Stimulated activated CD4-positive, alpha-beta T cell treated with anti-CD3 and anti-CD28 coated beads, Interleukin-1b, Interleukin-23, amount 100 ng/mL, for 48 hours (primary cell): ENCODE results near the gene DIPK1B.

ENCODE experiments used
- DNase-seq: peaks from one replicate; pipeline ENCODE4 v3.0.0-alpha.2; 2020

The DIPK1B gene

DNA sequence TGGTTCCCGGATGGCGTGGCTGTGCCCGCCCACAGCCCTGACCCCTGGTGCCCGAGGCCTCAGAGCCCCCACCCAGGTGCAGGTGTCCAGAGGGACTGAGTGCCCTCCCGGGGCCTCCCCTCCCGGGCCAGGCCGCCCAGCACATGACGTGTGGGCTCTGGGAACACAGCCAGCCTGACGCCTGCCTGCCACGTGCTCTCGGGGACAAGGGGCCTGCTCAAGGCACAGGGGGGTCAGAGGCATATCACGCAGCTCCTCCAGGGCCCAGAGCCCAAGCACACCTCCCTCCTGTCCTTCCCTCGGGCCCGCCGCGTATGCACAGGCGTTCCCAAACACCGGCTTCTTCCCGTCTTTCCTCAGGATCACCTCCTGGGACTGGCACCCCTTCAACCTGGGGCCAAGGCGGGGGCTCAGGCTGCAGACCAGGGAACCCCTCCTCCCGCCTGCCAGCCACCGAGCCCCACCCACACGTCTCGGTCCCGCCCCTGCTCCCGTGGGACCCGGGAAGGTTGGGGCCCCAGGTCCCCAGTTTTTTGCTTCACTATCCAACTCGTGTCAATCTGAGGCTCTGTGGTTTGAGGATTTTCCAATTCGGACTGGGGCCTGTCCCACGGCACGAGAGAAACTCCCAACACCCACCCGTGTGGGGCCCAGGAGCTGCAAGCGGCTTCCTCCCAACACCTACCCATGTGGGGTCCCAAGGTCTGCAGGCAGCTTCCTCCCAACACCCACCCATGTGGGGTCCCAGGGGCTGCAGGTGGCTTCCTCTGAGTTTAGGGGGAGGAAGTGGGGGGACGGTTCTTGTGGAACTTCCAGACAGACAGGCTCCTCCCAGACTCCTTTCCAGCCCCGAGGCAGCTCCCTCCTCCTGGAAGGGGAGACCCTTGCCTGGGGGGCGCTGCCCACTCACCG, 28.9 kb downstream of the DIPK1B start:
- DNase-seq, result no peak

DNA sequence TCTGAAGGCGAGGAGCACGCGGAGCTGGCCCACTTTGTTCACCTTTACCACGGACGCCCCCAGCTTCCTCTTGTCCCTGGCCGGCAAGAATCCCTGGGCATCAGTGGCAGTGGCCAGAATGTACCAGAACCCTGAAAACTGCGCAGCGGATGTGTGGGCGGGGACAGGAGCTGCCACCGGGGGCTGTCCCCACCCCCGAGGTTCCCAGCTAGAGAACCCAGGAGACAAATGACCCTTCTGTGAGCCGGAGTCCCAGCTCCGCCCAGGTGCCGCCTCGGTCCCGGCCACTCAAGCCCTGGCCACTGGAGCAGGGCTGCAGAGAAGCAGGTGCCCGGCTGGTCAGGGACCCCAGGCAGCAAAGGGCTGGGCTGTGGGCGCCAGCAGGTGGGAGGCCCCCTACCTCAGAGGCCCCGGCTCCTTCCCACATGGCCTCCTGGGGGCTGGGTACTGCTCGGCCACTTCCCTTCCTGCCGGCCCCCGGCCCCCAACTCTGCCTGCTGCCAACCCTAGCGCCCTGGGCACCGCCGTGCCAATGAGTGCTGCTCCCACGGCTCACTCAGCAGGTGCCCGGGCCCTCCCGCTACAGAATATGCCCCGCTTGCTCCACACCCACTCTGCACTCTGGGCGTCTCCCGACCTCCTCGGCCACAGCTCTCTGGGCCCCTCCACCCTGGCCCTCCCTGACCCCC, 29.7 kb downstream of the DIPK1B start:
- no peak for DNase-seq

DNA sequence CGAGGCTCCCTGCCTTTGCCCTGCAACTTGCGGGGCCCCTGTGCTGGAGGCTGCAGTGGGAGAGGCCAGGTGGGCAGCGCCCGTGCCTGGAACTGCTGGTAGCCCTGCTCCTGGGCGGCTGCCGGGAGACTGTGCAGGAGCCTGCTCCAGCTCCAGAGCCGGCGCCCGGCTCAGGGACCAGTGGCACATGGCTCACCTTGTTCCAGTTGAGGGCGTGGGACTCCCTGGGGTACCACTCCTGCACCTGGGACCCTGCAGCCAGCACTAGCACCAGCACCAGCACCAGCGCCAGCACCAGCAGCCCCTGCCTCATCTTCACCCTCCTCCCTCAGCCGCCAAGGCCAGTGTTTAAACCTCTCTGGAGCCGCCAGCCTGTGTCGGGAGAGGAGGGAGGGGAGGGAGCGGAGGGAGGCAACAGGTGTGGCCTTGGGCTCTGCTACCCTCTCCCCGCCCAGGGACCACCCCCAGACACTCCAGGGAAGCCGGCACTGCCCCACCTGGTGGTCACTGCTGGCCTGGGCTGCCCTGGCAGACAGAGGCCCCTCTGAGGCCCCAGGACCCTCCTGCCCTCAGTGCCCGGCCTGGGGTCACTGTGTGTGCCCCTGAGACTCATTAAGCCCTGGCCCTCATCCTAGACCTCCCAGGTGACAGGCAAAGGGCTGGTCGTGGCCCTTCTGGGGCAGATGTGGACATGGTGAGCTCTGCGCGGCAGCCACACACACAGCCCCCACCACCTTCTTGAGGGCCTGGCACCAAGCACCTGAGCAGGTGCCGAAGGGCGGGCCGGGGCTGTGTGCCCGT, 30.4 kb downstream of the DIPK1B start, which contains the start of gene LCN10:
Gene LCN10 (minus strand): TSS at position 350 of the 801 bp plus-strand sequence. CDS start 37 bp downstream, at position 313.
- no peak for DNase-seq

DNA sequence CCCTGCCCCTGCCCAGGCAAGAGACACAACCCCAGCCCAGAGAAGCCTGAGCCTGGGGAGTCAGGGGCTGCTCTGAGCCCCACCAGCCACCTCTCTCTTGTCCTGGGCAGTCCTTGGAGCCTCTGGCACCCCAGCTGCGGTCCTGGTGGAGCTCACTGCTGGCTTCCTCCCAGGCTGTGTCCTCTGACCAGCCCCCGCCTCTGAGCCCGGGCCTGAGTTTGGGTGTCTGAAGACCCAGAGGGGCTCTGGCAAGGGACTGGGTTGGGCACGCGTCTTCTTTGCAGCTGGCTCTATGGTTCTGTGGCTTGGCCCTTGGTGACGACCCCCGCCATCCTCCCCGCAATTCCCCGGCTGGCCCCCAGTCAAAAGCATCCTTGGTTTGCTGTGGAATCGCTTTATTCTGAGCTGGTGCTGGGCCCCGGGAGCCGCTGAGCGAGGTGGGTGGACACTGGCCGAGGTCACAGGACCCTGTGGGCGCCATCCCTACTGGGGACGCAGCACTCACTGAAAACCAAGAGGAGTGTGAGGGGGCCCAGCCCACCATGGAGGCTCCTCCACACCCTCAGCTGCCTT, 31.4 kb downstream of the DIPK1B start:
- no peak for DNase-seq

DNA sequence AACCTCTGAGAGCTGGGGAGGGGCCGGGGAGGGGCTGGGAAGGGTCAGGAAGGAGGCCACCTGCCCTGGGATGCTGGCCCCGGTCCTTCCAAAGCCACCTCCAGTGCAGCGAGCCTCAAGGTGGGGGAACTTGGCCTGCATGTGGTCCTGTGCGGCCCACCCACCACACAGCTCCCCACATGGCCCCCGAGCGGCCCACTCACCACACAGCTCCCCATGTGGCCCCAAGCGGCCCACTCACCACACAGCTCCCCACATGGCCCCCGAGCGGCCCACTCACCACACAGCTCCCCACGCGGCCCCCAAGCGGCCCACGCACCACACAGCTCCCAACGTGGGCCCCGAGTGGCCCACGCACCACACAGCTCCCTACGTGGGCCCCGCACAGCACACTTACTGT, 32.4 kb downstream of the DIPK1B start:
- DNase-seq, result no peak

DNA sequence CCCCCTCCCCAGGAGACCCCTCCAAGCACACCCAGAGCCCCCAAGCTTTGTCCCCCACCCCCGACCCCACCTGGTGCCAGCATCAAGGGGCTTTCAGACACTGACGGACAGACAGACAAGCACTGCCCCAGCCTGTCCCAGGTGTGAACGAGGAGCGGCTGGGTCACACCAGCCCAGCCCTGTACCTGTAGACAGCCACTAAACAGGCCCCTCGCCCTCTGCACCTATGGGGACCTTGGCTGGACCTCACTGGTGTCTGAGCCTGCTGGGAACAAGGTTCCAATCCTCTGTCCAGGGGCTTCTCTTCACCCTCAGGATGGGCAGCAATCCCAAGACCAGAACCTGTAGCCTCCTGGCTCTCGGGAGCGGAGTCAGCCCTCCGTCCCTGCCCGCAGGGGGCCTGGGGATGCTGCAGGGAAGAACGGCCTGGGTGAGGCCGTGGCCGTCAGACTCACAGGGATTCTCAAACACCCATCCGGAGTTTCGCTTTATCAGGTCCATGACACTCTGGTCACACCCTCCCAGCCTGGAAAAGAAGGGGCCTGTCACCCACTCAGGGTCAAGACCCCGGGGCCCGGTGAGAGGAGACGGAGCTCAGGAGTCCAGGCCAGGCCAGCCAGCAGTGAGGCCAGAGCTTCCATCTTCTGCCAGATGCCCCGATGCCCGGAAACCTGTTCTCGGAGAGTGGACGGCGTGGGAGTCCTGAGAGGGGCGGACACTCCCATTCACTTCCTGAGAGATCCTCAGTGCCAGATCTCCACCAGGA, 33.2 kb downstream of the DIPK1B start:
- no peak for DNase-seq

DNA sequence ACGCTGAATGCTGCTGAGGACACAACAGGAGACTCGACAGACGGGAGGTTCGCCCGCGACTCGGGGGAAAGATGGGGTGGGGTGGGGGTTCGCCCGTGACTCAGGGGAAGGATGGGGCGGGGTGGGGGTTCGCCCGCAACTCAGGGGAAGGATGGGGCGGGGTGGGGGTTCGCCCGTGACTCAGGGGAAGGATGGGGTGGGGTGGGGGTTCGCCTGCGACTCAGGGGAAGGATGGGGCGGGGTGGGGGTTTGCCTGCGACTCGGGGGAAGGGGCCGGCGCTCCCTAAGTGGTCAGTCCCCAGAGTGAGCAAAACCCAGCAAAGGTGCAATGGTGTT, 33.8 kb downstream of the DIPK1B start:
- no peak for DNase-seq

DNA sequence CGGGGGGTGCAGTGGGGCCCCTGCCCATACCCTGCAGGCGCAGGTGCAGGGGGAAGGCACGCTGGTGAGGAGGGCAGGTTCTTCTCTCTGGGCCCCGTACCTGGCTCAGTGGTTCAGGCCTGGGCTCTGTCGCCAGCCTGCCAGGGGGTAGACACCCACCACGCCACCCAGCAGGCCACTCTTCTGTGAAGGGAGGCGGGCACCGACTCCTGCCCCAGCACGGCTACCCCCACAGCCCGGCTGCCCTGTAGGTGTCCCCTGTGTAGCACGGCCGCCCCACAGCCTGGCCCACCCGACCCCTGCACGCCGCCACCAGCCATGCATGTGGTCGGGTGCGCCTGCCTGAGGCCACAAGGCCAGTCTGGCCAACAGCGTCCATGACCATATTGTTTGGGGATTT, 34.2 kb downstream of the DIPK1B start:
- no peak for DNase-seq

DNA sequence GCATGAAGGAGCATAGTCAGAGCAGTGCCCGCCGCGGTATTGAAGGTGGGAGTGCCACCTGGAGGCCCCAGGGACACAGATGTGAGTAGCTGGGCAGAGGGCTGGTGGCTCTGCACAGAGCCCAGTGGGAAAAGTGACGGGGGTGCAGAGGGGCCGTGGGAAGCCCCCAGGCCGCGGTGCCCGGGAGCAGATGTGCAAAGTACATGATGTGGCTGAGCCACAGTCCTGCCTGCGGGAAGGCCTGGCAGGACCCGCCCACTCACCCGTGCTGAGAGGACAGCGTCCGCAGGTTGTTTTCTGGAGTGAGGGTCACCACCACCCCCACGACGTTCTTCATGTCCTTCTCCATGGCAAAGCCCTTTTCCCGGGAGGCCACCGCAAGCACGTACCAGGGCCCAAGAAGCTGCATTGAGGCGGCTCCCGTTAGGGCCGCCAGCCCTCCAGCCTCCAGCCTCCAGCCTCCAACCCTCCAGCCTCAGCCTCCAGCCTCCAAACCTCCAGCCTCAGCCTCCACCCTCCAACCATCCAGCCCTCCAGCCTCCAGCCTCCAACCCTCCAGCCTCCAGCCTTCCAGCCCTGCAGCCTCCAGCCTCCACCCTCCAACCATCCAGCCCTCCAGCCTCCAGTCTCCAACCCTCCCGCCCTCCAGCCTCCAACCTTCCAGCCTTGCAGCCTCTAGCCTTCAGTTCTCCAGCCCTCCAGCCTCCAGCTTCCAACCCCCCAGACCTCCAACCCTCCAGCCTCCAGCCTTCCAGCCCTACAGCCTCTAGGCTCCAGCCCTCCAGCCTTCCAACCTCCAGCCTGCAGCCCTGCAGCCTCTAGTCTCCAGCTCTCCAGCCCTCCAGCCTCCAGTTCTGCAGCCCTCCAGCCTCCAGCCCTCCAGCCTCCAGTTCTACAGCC, 35.0 kb downstream of the DIPK1B start:
- DNase-seq, result no peak

DNA sequence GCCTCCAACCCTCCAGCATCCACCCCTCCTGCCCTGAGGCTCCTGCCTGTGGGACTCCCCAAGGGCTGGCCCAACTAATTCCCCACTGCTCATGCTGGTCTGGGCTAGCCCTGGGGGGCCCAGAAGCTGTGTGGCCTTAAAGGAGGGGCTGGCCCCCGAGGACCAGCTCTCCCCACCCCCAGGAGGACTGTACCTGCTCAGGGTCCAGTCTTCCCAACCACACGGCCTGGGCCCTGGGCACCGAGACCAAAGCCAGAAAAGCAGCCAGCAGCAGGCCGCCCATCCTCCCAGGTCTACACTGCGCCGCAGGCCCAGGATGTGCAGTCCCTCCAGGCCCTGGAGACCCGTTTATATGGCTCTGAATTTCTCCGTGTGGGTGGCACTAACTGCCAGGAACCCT, 35.8 kb downstream of the DIPK1B start, which contains the start of gene LCN6:
Gene LCN6 (minus strand): TSS at position 325 of the 400 bp plus-strand sequence. CDS start 42 bp downstream, at position 283.
- DNase-seq, result no peak

DNA sequence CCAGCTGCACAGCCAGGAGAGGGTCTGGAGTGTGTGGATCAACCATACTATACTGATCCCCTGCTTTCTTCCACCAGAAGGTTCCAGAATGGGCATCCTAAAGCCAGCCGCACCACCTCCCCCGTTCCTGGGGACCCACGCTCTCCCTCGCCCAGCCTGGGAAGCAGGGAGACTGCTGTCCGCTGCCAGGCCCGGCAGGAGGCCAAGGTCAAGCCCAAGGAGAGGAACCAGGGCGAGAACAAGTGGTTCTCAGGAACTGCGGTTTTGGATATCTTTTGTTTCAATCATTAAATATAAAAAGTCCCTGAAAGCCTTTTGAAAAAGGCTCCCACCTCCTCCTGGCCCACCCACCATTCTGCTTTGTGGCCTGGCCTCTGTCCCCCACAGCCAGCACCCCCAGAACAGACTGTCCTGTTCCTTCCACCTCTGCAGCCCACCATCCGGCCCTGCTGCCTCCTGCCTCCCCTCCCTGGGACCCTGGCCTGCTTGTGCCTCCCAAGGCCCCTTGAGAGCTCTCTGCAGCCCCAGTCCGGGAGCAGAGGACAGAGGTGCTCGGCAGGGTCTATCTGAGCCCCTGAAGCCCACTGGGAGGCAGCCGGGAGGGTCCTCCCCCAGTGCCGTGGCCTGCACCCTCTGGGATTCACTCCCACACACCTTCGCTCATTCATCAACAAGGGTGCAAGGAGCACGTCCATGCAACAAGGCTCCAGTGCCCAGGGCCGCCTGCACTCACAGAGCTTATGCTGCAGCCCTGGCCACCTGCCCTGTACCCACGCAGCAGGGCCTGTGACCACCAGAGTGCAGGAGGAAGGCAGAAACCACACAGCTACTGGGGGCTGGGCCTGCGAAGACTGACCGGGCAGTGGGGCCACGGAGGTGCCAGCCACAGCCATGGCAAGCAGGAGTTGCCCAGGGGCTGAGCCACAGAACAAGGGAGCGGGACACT, 36.6 kb downstream of the DIPK1B start:
- DNase-seq, result no peak

DNA sequence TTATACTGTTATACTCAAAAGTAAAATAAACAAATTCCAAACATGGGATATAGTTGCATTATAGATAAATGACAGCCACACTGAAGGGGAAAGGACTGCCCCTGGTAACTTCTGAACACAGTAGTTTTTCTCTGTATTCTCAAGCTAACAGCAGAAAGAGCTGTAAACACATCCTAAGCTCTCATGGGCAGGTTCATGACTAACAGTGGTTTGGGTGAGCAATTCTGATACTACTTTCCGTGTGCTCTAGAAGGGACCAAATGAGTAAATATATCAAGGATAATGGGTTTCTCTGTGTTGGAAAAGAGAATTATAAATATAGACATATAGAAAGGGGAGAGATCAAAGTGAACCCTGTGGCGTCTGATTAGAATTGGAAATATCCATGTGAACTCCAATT, 38.2 kb downstream of the DIPK1B start:
- DNase-seq, result no peak

DNA sequence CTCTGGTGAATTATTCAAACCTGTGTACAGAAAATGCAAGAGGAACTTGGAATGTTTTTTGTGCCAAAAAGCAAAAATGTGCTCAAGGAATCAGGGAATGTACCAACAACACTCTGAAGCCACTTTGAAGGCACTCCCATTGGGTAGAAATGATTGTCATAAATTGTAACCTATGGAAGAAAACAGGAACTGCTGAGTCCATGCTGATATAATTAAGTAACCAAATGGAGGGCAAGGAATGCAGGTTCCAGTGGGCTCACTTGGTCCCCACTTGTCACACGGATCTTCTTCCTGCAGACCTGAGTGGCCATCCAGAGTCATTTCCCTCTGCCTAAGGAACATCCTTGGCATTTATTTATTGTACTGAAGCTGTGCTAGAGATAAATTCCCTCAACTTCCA, 38.9 kb downstream of the DIPK1B start:
- no peak for DNase-seq

DNA sequence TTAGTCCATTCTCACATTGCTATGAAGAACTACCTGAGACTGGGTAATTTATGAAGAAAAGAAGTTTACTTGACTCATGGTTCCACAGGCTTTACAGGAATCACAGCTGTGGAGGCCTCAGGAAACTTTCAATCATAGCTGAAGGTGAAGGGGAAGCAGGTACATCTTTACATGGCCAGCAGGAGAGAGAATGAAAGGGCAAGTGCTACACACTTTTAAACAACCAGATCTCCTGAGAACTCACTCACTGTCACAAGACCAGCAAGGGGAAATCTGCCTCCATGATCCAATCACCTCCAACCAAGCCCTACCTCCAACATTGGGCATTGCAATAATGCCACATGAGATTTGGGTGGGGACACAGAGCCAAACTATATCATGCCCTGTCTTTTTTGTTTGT, 39.4 kb downstream of the DIPK1B start:
- DNase-seq, result no peak

DNA sequence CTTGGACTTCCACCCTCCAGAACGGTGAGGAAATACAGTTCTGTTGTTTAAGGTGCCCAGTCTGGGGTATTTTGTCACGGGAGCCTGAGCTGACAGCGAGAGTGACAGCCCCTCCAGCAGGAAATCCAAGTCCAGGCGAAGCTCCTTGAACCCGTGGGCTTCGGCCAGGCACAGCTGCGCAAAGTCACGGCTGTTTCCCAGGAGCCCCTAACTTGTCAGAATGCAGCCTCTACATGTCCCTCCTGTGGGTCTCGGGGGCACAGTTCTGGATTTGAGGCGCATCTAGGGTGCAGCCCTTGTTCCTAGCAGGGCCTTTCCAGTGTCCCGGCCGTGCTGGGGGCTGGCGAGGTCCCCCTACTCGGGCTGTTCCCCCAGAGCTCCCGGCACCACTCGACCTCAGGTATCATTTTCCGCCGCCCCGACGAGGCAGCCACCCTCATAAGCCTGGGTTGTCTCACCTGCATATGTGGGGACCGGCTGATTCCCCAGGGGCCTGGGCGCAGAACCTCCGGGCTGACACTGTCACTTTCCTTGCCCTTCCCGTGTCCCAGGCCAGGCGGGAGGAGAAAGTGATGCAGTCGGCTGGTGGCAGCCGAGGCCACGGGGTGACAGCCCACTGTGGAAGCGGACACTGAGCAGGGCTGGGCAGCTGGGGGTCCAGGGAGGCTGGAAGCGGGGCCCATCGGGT, 41.1 kb downstream of the DIPK1B start:
- DNase-seq, result no peak

DNA sequence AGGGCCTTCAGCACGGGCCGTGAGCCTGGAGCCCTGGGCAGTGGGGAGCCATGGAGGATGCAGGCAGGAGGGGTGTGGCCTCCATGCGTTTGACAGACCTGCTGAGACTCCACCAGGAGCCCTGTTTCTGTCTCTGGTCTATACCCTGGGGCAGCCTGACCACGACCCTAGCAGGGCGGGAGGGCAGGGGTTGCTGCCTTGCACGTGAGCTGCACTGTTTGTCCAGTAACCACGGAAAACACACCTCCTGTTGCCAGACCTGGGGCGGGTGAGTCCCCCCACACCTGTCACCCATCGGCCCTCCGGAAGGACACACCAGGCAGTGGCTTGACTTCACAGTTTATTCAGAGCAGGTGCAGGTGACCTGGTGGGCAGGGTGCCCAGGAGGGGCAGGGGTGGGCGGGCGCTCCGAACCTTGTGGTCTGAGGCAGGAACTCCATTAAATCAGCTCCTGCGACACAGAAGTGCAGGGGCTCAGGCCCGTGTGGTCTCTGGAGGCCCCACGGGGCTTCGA, 41.7 kb downstream of the DIPK1B start:
- DNase-seq, result no peak

DNA sequence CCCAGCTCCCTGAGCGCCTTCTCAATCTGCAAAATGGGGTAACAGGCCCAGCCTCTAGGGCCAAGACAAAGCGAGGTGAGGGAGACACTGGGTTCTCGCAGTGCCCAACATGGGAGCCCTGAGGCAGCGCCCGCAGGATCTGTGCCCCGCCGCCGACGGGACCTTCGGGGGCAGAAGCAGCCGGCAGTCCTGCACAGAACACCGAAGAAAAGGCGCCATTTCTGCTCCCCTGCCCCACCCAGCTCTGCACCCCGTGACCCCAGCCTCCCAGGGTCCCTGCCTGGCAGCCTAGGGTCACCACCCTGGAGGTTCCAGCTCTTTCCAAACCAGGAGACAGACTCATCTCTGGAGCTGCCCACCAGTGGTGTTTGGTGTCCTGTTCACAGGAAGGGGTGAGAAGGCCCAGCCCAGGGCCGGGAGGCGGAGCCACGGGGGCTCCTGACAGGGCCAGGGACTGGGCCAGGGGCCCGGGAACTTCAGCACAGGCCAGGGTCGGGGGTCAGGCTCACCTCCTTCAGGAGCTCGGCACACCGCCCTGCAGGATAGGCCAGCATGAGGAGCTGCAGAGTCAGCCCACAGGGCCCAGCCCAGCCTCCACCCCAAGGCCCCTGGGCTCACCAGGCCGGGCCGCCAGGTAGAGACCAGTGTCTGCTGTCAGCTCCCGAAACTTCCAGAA, 42.4 kb downstream of the DIPK1B start:
- no peak for DNase-seq
